Liver (tissue), 9 donors: ENCODE data around the gene LSM3. TPM values are rescaled to one million over a fixed set of nuclear protein-coding genes. Genes with fewer than 3 reads are reported as not detected.

Source experiments
- DNase-seq: peaks from one replicate; pipeline ENCODE4 v3.0.0-alpha.2; 2017; ENCODE audit warnings: low spot score
- H3K27ac ChIP-seq, 2 donors: one replicate each; pipeline ENCODE4 v1.7.0; 2013; ENCODE audit warnings: inconsistent platforms in 2 of 2, low read length in 2 of 2, control low read depth in 1 of 2, low read depth in 1 of 2, mild to moderate bottlenecking in 1 of 2
- H3K27me3 ChIP-seq, 4 donors: one replicate each; pipeline versions ENCODE4 v1.6.1 to v1.7.0; 2013; ENCODE audit warnings: low read length in 3 of 4, inconsistent platforms in 1 of 4, mild to moderate bottlenecking in 1 of 4, moderate library complexity in 1 of 4; ENCODE audit not compliant: control insufficient read depth in 4 of 4, insufficient read depth in 4 of 4
- H3K36me3 ChIP-seq, 4 donors: one replicate each; pipeline versions ENCODE4 v1.6.1 to v1.7.0; 2013; ENCODE audit warnings: low read length in 3 of 4, mild to moderate bottlenecking in 3 of 4, low read depth in 1 of 4, moderate library complexity in 1 of 4; ENCODE audit not compliant: control insufficient read depth in 4 of 4, insufficient read depth in 3 of 4
- H3K4me1 ChIP-seq, 4 donors: one replicate each; pipeline versions ENCODE4 v1.6.1 to v1.7.0; 2013; ENCODE audit warnings: low read length in 3 of 4, mild to moderate bottlenecking in 3 of 4, moderate library complexity in 1 of 4; ENCODE audit not compliant: control insufficient read depth in 4 of 4, insufficient read depth in 4 of 4
- H3K4me3 ChIP-seq, 3 donors: one replicate each; pipeline versions ENCODE4 v1.6.1 to v1.7.0; 2013; ENCODE audit warnings: low read length in 3 of 3, control low read depth in 1 of 3, low read depth in 1 of 3, mild to moderate bottlenecking in 1 of 3
- H3K9ac ChIP-seq, 2 donors: one replicate each; pipeline ENCODE4 v1.7.0; 2013; ENCODE audit warnings: low read length in 2 of 2, mild to moderate bottlenecking in 2 of 2, moderate library complexity in 2 of 2, control low read depth in 1 of 2, low read depth in 1 of 2
- H3K9me3 ChIP-seq, 4 donors: one replicate each; pipeline versions ENCODE4 v1.6.1 to v1.7.0; 2013; ENCODE audit warnings: low read length in 3 of 4; ENCODE audit not compliant: control insufficient read depth in 4 of 4
- HNF4A ChIP-seq, 2 donors: conservative IDR thresholded peaks; 2 replicates each; pipeline ENCODE4 v1.6.1; 2016; ENCODE audit warnings: antibody characterized with exemption in 2 of 2, mild to moderate bottlenecking in 2 of 2
- NR2F2 ChIP-seq: IDR thresholded peaks from 2 replicates; pipeline ENCODE4 v1.6.1; 2016; ENCODE audit warnings: antibody characterized with exemption
- WGBS: extraction: QIAGEN DNeasy Blood & Tissue Kit; methylation state at CpG from one replicate; pipeline ENCODE4 v1.1.7; 2013; 5-methylcytosine and 5-hydroxymethylcytosine counted together
- polyA plus RNA-seq, 2 donors: library from polyadenylated mRNA; stranded (reverse) in 1 of 2; unstranded in 1 of 2; fragments of 200-250 nt in 1 of 2; fragments of >200 nt in 1 of 2; fragmentation: Nextera tagmentation in 1 of 2; extraction: Ambion mirVana in 1 of 2; gene quantifications; one replicate each; pipeline versions ENCODE4 v1.2.1 to v1.2.3, GENCODE V29; 2013 to 2015
- total RNA-seq, 2 donors: library from RNA; depleted of rRNA; stranded (reverse); fragments of >200 nt; gene quantifications; one replicate each; pipeline ENCODE4 v1.2.3, GENCODE V29; 2014
- TF ChIP-seq, protein P1 (sequence below): IDR thresholded peaks from 2 replicates; pipeline ENCODE4 v1.6.1; 2016; ENCODE audit warnings: antibody characterized with exemption
- TF ChIP-seq, protein P2 (sequence below): IDR thresholded peaks from 2 replicates; pipeline ENCODE4 v1.6.1; 2016; ENCODE audit warnings: antibody characterized with exemption
- TF ChIP-seq, protein P3 (sequence below): IDR thresholded peaks from 2 replicates; pipeline ENCODE4 v1.6.1; 2016; ENCODE audit warnings: antibody characterized with exemption
- TF ChIP-seq, protein P4 (sequence below): IDR thresholded peaks from 2 replicates; pipeline ENCODE4 v1.6.1; 2016; ENCODE audit warnings: antibody characterized with exemption, mild to moderate bottlenecking
- donor health status: healthy.
- donor health status: healthy.
- donor health status: healthy.
- donor health status: healthy.
- donor health status: healthy.

Gene LSM3
- total and polyA plus RNA-seq, 4 donors: 3.7 to 17.0 (median 5.0) TPM

DNA sequence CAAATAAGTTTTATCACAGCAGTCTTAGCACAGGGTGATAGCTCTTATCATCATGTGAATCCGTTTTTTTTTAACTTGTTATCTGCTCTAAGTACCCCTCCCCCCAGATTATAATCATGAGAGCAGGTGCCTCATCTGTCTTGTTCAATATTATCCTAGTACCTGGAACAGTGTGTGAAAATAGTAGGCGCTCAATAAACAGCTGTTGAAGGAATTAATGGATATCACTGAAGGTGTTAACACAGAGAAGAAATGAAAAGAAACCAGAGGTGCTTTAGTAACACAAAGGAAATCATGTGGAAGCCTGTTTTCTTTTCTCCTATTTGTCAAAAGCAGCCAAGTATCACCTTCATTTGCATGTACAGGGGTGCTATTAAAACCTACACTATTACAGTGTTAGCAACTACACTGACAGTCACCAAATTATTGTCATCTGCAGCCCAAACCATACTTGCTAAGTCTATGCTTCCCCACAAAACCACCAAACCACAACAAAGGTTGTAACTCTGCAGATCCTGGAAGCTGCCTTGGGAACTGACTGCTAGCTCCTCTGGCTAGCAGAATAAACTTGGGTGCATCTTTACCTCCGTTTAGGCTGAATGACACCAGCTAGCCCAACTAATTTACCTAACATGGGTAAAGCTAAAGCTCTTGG, 3.1 kb upstream of the LSM3 start:
- 68% methylated on average over 3 of the region's 3 CpGs for WGBS
- TF ChIP-seq, protein P1, sequence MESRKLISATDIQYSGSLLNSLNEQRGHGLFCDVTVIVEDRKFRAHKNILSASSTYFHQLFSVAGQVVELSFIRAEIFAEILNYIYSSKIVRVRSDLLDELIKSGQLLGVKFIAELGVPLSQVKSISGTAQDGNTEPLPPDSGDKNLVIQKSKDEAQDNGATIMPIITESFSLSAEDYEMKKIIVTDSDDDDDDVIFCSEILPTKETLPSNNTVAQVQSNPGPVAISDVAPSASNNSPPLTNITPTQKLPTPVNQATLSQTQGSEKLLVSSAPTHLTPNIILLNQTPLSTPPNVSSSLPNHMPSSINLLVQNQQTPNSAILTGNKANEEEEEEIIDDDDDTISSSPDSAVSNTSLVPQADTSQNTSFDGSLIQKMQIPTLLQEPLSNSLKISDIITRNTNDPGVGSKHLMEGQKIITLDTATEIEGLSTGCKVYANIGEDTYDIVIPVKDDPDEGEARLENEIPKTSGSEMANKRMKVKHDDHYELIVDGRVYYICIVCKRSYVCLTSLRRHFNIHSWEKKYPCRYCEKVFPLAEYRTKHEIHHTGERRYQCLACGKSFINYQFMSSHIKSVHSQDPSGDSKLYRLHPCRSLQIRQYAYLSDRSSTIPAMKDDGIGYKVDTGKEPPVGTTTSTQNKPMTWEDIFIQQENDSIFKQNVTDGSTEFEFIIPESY: no peak
- TF ChIP-seq, protein P2, sequence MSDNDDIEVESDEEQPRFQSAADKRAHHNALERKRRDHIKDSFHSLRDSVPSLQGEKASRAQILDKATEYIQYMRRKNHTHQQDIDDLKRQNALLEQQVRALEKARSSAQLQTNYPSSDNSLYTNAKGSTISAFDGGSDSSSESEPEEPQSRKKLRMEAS: no peak
- TF ChIP-seq, protein P3, sequence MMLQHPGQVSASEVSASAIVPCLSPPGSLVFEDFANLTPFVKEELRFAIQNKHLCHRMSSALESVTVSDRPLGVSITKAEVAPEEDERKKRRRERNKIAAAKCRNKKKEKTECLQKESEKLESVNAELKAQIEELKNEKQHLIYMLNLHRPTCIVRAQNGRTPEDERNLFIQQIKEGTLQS: no peak
- TF ChIP-seq, protein P4, sequence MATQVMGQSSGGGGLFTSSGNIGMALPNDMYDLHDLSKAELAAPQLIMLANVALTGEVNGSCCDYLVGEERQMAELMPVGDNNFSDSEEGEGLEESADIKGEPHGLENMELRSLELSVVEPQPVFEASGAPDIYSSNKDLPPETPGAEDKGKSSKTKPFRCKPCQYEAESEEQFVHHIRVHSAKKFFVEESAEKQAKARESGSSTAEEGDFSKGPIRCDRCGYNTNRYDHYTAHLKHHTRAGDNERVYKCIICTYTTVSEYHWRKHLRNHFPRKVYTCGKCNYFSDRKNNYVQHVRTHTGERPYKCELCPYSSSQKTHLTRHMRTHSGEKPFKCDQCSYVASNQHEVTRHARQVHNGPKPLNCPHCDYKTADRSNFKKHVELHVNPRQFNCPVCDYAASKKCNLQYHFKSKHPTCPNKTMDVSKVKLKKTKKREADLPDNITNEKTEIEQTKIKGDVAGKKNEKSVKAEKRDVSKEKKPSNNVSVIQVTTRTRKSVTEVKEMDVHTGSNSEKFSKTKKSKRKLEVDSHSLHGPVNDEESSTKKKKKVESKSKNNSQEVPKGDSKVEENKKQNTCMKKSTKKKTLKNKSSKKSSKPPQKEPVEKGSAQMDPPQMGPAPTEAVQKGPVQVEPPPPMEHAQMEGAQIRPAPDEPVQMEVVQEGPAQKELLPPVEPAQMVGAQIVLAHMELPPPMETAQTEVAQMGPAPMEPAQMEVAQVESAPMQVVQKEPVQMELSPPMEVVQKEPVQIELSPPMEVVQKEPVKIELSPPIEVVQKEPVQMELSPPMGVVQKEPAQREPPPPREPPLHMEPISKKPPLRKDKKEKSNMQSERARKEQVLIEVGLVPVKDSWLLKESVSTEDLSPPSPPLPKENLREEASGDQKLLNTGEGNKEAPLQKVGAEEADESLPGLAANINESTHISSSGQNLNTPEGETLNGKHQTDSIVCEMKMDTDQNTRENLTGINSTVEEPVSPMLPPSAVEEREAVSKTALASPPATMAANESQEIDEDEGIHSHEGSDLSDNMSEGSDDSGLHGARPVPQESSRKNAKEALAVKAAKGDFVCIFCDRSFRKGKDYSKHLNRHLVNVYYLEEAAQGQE: no peak
- no peak for TF ChIP-seq NR2F2
- Histone ChIP-seq H3K9ac (no peak overlapping the region), H3K27me3 (no peaks in the 10 kb centered on the region), H3K27ac (no peak overlapping the region), H3K4me1 (peaks cover 2 to 26% (median 20%) of the 10 kb centered on the region in 4 donors), H3K36me3 (peaks cover 8 to 25% (median 22%) of the 10 kb centered on the region in 4 donors), H3K9me3 (no peaks in the 10 kb centered on the region), H3K4me3 (no peak overlapping the region)
- DNase-seq: no peak

DNA sequence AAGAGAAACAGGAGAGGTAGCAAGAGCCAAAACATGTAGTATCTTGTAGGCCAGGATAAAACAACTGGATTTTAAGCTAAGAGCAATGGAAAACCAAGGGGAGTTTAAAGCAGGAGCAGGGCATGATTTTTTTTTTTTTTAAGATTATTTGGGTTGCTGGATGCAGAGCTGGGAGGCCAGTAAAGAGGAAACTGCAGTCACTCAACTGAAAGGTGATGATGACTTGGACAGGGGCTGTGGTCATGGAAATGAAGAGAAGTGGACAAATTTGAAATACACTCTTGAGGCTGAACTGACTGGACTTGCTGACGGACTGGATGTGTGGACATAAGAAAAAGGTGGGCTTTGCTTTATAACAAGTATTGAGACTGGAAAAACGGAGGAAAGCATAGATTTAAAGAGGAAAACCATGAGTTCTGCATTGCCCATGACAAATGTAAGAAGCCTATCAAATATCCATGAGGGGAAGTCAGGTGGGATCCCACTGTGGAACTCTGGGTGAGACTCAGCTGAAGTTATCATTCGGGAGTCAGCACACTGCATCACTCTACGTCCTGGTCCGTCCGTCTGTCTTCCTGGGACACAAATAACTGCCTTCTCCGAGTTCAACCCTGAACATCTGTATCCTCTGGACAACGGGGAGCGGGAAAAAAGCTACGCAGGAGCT, 904 bp upstream of the LSM3 start:
- Histone ChIP-seq H3K36me3 (peaks cover under 1 to 19% (median 6%) of the 10 kb centered on the region in 4 donors), H3K4me3 (peak overlapping the region; percentile 82 to 97 (median 84)), H3K27ac (peak overlapping the region; percentile 91 to 95), H3K9me3 (no peaks in the 10 kb centered on the region), H3K9ac (peak overlapping the region; percentile 84 to 91), H3K4me1 (peaks cover 2 to 29% (median 24%) of the 10 kb centered on the region in 4 donors), H3K27me3 (no peaks in the 10 kb centered on the region)
- TF ChIP-seq, protein P4: no peak
- TF ChIP-seq HNF4A (conservative IDR thresholded peaks at IDR 0.05) (no peak), NR2F2 (no peak)
- WGBS: 4% methylated on average over 10 of the region's 10 CpGs
- no peak for DNase-seq
